Type B pancreatic cell (in vitro differentiated cells): ENCODE measurements around the gene STYXL1. TPM values are rescaled to one million over a fixed set of nuclear protein-coding genes. Genes with fewer than 3 reads are reported as not detected.
"Not testable (repeated sequence)": the region's sequence is repeated elsewhere in the genome, so short reads cannot be mapped to it uniquely, and the experiment has no call there.

ENCODE experiments used
- DNase-seq: peaks from one replicate; pipeline ENCODE4 v3.0.0; 2021; ENCODE audit warnings: mixed read lengths; ENCODE audit not compliant: unreplicated experiment; ENCODE audit errors: extremely low spot score
- H3K27ac Mint-ChIP-seq: 2 replicates; pipeline ENCODE4 v1.8.0; 2021; ENCODE audit warnings: mild to moderate bottlenecking, mixed read lengths
- H3K27me3 Mint-ChIP-seq: 2 replicates; pipeline ENCODE4 v1.8.0; 2021; ENCODE audit warnings: mixed read lengths
- H3K36me3 Mint-ChIP-seq: 2 replicates; pipeline ENCODE4 v1.8.0; 2021; ENCODE audit warnings: mixed read lengths
- H3K4me1 Mint-ChIP-seq: one replicate; pipeline ENCODE4 v1.8.0; 2021; ENCODE audit warnings: mixed read lengths; ENCODE audit not compliant: unreplicated experiment
- H3K4me3 Mint-ChIP-seq: 2 replicates; pipeline ENCODE4 v1.8.0; 2021; ENCODE audit warnings: mild to moderate bottlenecking, mixed read lengths
- H3K9me3 Mint-ChIP-seq: 2 replicates; pipeline ENCODE4 v1.8.0; 2021; ENCODE audit warnings: mixed read lengths
- CTCF ChIP-seq: fragments of 200-600 bp; sonication (generic); conservative IDR thresholded peaks from 2 replicates; pipeline ENCODE4 v1.5.0; 2021; ENCODE audit warnings: antibody characterized with exemption, mild to moderate bottlenecking
- total RNA-seq: library from RNA; stranded (reverse); gene quantifications from 2 replicates; pipeline ENCODE4 v1.2.1, GENCODE V29; 2021; ENCODE audit warnings: low replicate concordance

The STYXL1 gene
- total RNA-seq, 1 donor from 2014 or later: 45.9 TPM

GRCh38 chr7:76023002-76023401 lies 24.8 kb downstream of the STYXL1 start:
- Mint-ChIP-seq H3K27me3 (no peaks in the 10 kb centered on the region), H3K27ac (no peak overlapping the region), H3K4me1 (no peaks in the 10 kb centered on the region), H3K9me3 (no peaks in the 10 kb centered on the region), H3K4me3 (no peak overlapping the region), H3K36me3 (peaks cover 13% of the 10 kb centered on the region)
- no peak for DNase-seq
- TF ChIP-seq CTCF: no peak

GRCh38 chr7:76022026-76022780 lies 25.6 kb downstream of the STYXL1 start:
- TF ChIP-seq CTCF: no peak
- Mint-ChIP-seq H3K4me3 (no peak overlapping the region), H3K27ac (no peak overlapping the region), H3K36me3 (peaks cover 17% of the 10 kb centered on the region), H3K4me1 (no peaks in the 10 kb centered on the region), H3K9me3 (no peaks in the 10 kb centered on the region), H3K27me3 (no peaks in the 10 kb centered on the region)
- DNase-seq: no peak

GRCh38 chr7:76020031-76020714 lies 27.6 kb downstream of the STYXL1 start:
- Mint-ChIP-seq H3K27ac (no peak overlapping the region), H3K9me3 (no peaks in the 10 kb centered on the region), H3K27me3 (no peaks in the 10 kb centered on the region), H3K36me3 (peaks cover 23% of the 10 kb centered on the region), H3K4me3 (no peak overlapping the region), H3K4me1 (no peaks in the 10 kb centered on the region)
- TF ChIP-seq CTCF: peak; percentile 94
- DNase-seq: no peak

GRCh38 chr7:76018520-76018919 lies 29.3 kb downstream of the STYXL1 start:
- H3K9me3 Mint-ChIP-seq, H3K27me3 Mint-ChIP-seq, DNase-seq, H3K4me1 Mint-ChIP-seq, H3K4me3 Mint-ChIP-seq, H3K27ac Mint-ChIP-seq: not testable (repeated sequence)
- peaks cover 23% of the 10 kb centered on the region for H3K36me3 Mint-ChIP-seq

GRCh38 chr7:76016191-76016947 lies 31.4 kb downstream of the STYXL1 start:
- Mint-ChIP-seq H3K27ac (no peak overlapping the region), H3K9me3 (no peaks in the 10 kb centered on the region), H3K4me1 (no peaks in the 10 kb centered on the region), H3K4me3 (no peak overlapping the region), H3K36me3 (peaks cover 20% of the 10 kb centered on the region), H3K27me3 (no peaks in the 10 kb centered on the region)
- TF ChIP-seq CTCF: no peak
- DNase-seq: no peak

GRCh38 chr7:76011442-76011861 lies 36.3 kb downstream of the STYXL1 start:
- Mint-ChIP-seq H3K27me3 (no peaks in the 10 kb centered on the region), H3K9me3 (no peaks in the 10 kb centered on the region), H3K4me1 (no peaks in the 10 kb centered on the region), H3K27ac (no peak overlapping the region), H3K36me3 (peaks cover 2% of the 10 kb centered on the region), H3K4me3 (no peak overlapping the region)
- no peak for DNase-seq
- TF ChIP-seq CTCF: no peak
